Diencephalon (tissue), 1 donor: ENCODE data around the gene ZNF516. TPM values are rescaled to one million over a fixed set of nuclear protein-coding genes. Genes with fewer than 3 reads are reported as not detected.

Experiments used
- total RNA-seq: library from RNA; depleted of rRNA; stranded (reverse); fragments of >200 nt; gene quantifications from one replicate; pipeline ENCODE4 v1.2.3, GENCODE V29; 2014

ZNF516 gene, protein sequence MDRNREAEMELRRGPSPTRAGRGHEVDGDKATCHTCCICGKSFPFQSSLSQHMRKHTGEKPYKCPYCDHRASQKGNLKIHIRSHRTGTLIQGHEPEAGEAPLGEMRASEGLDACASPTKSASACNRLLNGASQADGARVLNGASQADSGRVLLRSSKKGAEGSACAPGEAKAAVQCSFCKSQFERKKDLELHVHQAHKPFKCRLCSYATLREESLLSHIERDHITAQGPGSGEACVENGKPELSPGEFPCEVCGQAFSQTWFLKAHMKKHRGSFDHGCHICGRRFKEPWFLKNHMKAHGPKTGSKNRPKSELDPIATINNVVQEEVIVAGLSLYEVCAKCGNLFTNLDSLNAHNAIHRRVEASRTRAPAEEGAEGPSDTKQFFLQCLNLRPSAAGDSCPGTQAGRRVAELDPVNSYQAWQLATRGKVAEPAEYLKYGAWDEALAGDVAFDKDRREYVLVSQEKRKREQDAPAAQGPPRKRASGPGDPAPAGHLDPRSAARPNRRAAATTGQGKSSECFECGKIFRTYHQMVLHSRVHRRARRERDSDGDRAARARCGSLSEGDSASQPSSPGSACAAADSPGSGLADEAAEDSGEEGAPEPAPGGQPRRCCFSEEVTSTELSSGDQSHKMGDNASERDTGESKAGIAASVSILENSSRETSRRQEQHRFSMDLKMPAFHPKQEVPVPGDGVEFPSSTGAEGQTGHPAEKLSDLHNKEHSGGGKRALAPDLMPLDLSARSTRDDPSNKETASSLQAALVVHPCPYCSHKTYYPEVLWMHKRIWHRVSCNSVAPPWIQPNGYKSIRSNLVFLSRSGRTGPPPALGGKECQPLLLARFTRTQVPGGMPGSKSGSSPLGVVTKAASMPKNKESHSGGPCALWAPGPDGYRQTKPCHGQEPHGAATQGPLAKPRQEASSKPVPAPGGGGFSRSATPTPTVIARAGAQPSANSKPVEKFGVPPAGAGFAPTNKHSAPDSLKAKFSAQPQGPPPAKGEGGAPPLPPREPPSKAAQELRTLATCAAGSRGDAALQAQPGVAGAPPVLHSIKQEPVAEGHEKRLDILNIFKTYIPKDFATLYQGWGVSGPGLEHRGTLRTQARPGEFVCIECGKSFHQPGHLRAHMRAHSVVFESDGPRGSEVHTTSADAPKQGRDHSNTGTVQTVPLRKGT
- 21.7 TPM for total RNA-seq

DNA sequence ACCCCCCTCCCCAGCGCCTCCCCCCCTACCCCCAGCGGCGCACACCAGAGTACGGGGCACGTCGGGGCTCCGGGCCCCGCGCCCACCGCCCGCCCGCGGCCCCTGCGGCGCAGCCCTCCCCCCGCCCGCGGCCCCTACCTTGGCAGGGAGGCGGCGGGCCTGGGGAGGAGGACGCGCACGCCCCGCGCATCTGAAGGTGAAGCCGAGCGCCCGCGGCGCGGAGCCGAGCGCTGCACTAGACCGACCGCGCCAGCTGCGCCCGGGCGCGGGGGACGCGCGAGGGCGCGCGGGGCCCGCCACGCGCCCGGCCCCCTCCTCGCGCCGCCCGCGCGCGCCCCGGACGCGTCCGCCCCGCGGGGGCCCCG is at the start of gene ZNF516:
Gene ZNF516, minus strand, starts transcription at position 237 of the 365 bp plus-strand sequence. CDS start 52,188 bp downstream, outside the sequence.

